C1 segment of cervical spinal cord (tissue), 14 donors: ENCODE data around the gene SAMHD1.
A peak's percentile ranks its signal among the peaks of the same experiment; 100 is the strongest.
"Not testable (repeated sequence)": the region's sequence is repeated elsewhere in the genome, so short reads cannot be mapped to it uniquely, and the experiment has no call there.

Source experiments
- DNase-seq, 14 donors: peaks; one replicate each; lab custom pipeline; 2025; lab: John Stamatoyannopoulos, UW

Gene SAMHD1

DNA sequence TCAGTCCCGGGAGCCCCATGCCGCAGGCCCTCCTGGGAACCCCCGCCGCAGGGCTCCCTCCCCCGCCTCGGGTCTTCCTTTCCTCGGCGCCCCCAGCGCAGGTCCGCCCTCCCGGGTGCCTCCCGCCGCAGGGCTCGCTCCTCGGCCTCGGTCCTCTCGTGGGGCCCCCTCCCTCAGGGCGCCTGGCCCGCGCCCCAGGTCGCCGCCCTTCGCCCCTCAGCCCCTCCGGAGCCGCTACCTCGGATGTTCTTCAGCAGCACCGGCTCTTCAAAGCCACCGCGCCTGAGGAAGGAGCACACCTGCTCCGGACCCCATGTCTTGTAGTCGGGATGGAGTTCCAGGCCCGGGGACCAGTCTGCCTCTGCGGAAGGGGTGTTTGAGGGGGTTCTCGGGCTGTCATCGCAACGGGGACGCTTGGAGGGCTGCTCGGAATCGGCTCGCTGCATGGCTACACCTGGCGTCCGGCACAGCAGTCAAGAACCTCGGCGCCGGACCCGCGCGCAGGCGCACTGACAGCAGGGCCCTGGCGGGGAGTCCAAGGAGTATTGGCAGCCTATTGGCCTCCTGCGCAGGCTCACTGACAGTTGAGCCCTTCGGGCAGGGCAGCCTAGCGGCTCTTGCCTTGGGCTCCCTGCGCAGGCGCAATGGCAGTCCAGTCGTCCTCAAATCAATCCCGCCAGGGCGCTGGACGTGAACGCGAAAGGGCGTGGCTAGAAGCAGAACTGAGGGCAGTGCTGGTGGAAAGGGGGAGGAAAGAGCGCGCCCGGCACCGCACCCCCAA is at the start of gene SAMHD1:
SAMHD1 (minus strand) TSS at position 511 of the 781 bp plus-strand sequence; CDS start at position 446, 65 bp downstream.
- DNase-seq: peak; percentile 85 to 98 (median 96)

DNA sequence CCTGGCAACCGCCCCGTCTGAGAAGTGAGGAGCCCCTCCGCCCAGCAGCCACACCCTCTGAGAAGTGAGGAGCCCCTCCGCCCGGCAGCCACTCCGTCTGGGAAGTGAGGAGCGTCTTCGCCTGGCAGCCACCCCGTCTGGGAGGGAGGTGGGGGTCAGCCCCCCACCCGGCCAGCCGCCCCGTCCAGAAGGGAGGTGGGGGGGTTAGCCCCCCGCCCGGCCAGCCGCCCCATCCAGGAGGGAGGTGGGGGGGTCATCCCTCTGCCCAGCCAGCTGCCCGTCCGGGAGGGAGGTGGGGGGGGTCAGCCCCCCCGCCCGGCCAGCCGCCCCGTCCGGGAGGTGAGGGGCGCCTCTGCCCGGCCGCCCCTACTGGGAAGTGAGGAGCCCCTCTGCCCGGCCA is 48.7 kb upstream of the SAMHD1 start:
- not testable (repeated sequence) for DNase-seq

DNA sequence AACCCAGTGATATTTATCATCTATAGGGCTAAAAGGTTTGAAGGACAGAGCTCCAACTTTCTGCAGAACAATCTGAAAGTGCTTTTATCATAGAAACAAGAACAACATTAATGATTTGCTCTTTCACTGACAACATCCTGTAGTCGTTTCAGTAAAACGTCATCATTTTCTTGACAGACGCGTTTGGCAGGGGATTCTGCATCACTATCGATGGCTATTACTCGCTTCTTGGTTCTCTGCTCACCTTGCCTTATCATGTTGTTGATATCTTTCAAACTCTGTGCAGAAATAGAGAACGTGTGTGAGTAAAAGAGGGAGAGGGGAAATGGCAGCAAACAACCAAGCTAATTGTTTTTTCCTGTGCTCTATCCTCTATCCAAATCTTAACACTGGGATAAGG is 47.1 kb upstream of the SAMHD1 start:
- no peak for DNase-seq

DNA sequence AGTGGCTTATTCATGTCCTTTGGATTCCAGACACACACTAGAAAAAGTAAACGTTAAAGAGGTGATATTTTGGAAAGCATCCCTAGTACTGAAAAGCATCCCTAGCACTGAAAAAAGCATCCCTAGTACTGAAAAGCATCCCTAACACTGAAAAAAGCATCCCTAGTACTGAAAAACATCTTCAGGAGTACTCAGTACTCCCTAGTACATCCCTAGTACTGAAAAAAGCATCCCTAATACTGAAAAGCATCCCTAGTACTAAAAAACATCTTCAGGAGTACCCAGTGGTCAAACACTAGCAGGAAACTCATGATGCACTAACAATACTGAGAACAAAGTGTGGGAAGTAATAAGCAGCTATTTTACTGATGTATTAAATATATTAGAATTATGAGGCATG is 45.6 kb upstream of the SAMHD1 start:
- no peak for DNase-seq

DNA sequence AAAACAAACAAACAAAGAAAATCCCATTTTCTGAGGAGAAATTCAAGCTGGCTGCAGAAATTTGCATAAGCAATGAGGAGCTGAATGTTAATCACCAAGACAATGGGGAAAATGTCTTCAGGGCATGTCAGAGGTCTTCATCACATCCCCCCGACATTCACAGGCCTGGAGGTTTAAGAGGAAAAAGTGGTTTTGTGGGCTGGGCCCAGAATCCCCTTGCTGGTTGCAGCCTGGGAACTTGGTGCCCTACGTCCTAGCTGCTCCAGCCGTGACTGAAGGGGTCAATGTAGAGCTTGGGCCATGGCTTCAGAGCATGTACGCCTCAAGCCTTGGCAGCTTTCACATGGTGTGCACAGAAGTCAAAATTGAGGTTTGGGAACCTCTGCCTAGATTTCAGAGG is 42.7 kb upstream of the SAMHD1 start:
- DNase-seq: not testable (repeated sequence)

DNA sequence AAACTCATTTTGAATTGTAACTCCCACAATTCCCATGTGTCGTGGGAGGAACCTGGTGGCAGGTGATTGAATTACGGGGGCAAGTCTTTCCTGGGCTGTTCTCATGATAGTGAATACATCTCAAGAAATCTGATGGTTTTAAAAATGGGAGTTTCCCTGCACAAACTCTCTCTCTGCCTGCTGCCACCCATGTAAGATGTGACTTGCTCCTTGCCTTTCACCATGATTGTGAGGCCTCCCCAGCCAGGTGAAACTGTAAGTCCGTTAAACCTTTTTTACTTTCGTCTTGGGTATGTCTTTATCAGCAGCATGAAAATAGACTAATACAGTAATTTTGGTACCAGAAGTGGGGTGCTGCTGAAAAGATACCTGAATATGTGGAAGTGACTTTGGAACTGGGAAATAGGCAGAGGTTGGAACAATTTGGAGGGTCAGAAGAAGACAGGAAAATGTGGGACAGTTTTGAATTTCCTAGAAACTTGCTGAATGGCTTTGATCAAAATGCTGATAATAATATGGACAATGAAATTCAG is 41.4 kb upstream of the SAMHD1 start:
- no peak for DNase-seq

DNA sequence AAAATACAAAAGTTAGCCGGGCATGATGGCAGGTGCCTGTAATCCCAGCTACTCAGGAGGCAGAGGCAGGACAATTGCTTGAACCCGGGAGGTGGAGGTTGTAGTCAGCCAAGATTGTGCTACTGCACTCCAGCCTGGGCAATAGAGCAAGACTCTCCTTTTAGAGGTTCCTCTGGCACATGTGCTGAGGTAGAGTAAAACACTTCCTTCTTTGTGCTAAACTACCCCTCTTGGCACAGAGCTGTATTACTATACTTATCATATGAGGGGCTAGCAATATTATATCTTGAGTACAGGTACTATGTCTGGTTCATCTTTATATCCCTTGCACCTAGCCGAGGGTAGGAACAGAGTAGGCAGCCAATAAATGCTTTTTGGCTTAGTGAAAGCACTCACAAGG is 40.2 kb upstream of the SAMHD1 start:
- DNase-seq: no peak

DNA sequence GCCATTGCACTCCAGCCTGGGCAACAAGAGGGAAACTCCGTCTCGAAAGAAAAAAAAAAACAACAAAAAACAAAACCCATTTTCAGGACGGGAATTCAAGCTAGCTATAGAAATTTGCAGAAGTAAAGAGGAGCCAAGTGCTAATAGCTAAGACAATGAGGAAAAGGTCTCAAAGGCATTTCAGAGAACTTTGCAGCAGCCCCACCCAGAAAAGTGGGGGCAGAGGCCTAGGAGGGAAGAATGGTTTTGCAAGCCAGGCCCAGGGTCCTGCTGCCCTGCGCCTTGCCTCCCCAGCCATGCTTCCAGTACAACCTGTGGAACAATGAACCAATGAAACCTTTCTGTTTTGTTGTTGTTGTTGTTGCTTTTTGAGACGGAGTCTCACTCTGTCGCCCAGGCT is 38.3 kb upstream of the SAMHD1 start:
- no peak for DNase-seq

DNA sequence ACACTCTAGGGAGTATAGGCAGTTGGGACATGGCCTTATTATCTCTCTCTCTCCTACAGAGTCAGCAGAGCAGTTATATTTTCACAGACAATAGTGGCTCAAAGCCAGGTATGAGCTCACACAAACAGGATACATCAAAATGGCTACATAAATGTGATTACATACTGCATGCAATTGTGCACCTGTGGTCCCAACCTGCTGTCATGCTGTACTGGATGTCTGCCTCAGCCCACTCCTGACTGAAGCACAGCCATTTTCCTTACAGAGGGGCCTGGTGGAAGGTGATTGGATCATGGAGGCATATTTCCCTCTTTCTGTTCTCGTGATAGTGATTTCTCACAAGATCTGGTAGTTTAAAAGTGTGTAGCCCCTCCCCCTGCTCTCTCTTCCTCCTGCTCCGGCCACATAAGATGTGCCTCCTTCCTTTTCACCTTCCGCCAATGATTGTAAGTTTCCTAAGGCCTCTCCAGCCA is 37.0 kb upstream of the SAMHD1 start:
- DNase-seq: no peak

DNA sequence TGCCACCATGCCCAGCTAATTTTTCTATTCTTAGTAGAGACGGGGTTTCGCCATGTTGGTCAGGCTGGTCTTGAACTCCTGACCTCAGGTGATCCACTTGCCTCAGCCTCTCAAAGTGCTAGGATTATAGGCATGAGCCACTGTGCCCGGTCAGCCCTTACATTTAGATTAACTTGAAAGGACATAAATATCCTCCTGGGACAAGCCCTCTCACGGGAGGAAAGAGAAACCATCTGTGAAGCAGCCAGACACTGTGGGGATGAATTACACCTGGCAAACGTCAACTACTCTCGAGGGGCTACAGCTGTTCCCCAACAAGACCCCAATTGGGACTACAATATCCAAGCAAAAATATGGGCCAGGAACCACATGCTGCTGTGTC is 32.7 kb upstream of the SAMHD1 start:
- no peak for DNase-seq

DNA sequence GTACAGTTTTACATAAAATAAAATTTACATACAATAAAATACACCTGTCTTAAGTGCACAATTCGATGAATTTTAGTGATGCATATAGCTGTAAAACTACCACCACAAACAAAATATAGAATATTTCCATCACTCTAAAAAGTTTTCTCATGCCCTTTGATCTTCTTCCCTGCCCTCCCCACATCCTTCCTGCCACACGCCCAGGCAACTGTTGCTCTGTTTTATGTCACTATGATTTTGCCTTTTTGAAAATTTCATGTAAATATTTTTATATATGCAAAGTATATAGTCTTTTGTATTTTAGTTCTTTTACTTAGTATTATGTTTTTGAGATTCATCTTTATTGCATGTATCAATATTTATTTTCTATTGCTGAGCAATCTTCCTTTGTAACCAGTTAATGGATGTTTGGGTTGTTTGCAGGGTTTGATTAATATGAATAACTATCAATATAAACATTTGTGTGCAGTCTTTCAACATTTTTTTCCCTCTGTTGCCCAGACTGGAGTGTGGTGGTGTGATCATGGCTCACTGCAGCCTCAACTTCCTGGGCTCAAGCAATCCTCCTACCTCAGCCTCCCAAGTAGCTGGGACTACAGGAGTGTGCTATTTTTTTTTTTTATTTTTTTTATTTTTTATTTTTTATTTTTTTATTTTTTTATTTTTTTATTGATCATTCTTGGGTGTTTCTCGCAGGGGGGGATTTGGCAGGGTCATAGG is 23.8 kb upstream of the SAMHD1 start:
- no peak for DNase-seq

DNA sequence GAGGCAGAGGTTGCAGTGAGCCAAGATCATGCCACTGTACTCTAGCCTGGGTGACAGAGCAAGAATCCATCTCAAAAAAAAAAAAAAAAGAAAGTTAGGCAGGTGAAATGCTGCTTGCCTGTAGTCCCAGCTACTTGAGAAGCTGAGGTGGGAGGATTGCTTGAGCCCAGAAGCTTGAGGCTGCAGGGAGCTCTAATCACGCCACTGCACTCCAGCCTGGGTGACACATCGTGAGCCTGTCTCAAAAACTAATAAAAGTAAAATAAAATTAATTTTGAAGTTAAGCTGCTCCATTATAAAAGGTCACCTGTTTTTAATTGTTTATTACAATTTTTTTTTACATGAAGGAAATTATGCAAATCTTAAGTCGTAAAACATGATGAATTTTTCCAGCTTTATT is 23.2 kb upstream of the SAMHD1 start:
- DNase-seq: no peak

DNA sequence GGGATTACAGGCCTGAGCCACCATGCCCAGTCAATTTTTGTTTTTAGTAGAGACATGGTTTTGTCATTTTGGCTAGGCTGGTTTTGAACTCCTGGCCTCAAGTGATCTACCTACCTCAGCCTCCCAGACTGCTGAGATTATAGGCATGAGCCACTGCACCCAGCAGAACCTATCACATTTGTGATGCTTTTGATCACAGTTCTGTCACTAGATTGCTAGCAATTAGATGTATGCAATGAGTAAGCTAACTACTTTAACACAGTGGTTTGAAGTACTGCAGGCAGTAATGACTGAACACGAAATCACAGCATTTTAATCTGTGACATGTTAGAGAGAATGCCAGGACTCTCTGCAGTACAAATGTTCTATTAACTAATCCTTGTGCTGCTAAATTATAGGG is 19.6 kb upstream of the SAMHD1 start:
- no peak for DNase-seq

DNA sequence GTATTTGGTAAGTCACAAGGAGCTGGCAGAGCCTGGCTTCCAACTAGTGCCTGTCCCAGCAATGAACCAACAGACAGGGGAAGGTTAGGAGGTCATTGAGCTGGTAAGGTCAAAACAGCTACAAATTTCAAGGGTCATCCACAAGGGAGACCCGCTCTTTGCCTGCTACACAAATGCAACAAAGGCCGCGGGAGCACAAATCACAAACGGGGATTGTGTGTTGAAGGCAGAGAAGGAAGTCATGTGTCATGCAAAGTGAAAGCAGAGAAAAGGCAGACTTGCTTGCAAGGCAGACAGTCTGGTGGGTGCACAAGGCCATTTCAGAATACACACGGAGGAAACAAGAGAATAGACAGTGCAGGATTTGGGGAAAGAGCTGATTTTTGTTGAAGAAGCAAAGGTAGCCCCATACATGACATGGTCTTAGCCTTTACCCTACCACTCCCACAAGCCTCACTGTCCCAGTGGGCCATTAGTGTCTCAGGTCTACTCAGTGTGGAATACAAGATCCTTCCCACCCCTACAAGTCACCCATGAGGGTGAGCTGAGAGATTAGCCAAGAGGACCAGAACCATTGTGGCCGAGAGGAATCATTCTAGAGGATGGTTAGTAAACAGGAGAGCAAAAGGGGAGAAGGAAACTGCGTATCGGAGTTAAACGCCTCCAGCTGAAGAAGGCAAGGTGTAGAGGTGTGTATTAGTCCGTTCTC is 18.1 kb upstream of the SAMHD1 start:
- peak in 2 of 14 donors; percentile 6 to 36 for DNase-seq

DNA sequence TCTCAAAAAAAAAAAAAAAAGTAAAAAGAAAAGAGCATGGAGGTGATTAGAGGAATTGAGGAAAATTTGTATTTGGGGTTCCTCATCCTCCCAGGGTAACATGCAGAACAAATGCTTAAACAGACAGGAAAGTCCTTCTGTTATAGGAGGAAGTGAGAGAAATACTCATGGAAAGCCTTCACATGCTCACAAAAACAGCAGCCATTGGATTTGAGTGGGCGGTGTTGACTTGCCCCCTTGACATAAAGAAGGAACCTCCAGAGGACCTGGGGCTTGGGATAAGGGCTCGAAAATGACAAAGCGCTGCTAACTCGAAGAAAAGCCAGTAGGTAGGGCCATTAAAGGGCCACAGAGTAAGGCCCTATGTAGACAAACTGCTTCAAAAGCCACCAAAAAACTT is 17.5 kb upstream of the SAMHD1 start:
- DNase-seq: peak in 1 of 14 donors; percentile 7

DNA sequence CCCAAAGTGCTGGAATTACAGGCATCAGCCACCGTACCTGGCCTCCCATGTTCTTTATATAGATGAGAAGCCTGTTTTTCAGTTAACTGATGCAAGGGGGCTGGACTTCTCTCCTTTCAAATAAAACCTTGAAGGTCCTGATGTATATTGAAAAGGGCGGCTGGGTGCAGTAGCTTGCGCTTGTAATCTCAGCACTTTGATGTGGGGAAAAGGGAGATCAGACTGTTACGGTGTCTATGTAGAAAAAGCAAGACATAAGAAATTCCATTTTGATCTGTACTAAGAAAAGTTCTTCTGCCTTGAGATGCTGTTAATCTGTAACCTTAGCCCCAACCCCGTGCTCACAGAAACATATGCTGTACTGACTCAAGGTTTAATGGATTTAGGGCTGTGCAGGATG is 16.1 kb upstream of the SAMHD1 start:
- DNase-seq: no peak

DNA sequence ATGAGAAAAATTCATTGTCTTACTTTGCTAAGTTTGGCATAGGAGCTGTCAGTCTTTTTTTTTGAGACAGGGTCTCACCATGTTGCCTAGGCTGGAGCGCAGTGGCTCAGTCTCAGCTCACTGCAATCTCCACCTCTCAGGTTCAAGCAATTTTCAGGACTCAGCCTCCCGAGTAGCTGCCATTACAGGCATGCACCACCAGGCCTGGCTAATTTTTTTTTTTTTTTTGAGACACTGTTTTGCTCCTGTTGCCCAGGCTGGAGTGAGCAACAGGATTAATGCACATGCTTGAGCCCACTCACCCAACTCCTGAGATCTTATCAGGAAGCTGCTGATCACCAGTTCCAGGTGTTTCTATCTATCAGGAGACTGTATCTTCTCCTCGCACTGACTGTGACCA is 15.5 kb upstream of the SAMHD1 start:
- not testable (repeated sequence) for DNase-seq

DNA sequence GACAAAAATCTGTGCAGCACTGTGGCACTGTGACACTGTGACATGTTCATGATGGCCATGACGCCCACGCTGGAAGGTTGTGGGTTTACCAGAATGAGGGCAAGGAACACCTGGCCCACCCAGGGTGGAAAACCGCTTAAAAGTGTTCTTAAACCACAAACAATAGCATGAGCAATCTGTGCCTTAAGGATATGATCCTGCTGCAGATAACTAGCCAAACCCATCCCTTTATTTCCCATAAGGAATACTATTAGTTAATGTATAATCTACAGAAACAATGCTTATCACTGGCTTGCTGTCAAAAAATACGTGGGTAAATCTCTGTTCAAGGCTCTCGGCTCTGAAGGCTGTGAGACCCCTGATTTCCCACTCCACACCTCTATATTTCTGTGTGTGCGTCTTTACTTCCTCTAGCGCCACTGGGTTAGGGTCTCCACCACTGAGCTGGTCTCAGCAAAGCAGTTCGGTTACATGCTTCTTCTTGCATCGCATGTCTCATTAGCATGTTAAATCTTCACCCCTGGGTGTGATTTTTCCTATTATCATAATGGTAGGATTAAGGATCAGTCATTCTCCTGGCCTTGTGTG is 10.9 kb upstream of the SAMHD1 start:
- not testable (repeated sequence) for DNase-seq

DNA sequence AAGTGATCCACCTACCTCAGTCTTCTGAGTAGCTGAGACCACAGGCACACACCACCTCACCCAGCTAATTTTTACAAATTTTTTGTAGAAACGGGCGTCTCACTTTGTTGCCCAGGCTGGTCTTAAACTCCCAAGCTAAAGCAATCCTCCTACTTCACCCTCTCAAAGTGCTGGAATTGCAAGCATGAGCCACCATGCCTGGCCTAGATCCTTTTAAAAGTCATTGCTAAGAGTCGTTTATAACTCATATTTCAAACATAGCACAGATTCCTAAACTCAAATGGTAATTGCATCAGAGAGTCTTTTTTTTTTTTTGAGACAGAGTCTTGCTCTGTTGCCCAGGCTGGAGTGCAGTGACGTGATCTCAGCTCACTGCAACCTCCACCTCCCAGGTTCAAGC is 7.7 kb upstream of the SAMHD1 start:
- DNase-seq: no peak

DNA sequence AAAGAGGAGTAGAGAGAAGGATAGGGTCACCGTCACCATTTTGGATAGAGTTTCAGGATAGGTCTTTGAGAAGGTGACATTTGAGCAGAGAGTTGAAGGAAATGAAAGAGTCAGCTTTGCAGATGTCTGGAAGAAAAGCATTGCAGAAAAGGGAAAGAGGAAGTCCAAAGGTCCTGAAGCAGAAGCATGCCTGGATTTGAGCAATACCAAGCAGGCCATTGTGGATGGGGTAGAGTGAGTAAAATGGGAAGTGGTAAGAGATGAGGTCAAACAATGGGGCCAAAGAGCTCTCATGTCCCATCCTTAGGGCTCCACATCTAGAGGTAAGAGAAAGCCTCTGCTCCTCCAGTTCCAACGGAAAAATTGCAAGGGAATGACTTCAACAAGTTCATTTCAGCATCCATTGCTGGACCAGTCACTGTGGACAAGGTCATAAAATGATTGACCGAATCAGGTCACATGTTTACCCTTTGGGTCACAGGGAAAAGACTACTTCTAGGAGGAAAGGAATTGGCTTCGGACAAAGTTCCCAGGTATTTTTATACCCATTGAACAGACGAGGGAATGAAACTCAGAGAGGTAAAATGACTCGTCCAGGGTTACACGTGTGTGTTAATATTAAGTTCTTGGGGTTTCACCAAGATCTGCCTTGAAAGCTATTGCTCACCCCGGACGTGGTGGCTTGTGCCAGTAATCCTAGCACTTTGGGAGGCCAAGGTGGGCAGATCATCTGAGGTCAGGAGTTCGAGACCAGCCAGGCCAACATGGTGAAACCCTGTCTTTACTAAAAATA is 6.6 kb upstream of the SAMHD1 start:
- DNase-seq: peak in 6 of 14 donors; percentile 5 to 31 (median 6)

DNA sequence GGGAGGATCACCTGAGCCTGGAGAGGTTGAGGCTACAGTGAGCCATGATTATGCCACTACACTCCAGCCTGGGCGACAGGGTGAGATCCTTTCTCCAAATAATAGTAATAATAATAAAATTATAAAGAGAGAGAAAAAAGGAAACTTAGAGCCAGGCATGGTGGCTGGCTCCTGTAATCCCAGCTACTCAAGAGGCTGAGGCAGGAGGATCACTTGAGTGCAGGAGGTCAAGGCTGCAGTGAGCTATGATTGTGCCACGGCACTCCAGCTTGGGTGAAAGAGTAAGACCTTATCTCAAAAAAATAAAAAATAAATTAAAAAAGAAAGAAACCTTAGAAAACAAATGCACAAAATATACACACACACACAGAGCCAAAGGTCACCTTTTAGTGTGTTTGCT is 5.2 kb upstream of the SAMHD1 start:
- DNase-seq: no peak
